GM19240 (cell line): ENCODE data around the gene MOSPD3.
A peak's percentile ranks its signal among the peaks of the same experiment; 100 is the strongest.
"Not testable (repeated sequence)": the region's sequence is repeated elsewhere in the genome, so short reads cannot be mapped to it uniquely, and the experiment has no call there.

ENCODE experiments used
- DNase-seq: peaks from one replicate; pipeline ENCODE4 v3.0.0; 2011; ENCODE audit warnings: low spot score; ENCODE audit not compliant: insufficient read length

The MOSPD3 gene, protein sequence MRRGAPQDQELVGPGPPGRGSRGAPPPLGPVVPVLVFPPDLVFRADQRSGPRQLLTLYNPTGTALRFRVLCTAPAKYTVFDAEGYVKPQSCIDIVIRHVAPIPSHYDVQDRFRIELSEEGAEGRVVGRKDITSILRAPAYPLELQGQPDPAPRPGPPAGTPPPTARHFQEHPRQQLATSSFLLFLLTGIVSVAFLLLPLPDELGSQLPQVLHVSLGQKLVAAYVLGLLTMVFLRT

DNA sequence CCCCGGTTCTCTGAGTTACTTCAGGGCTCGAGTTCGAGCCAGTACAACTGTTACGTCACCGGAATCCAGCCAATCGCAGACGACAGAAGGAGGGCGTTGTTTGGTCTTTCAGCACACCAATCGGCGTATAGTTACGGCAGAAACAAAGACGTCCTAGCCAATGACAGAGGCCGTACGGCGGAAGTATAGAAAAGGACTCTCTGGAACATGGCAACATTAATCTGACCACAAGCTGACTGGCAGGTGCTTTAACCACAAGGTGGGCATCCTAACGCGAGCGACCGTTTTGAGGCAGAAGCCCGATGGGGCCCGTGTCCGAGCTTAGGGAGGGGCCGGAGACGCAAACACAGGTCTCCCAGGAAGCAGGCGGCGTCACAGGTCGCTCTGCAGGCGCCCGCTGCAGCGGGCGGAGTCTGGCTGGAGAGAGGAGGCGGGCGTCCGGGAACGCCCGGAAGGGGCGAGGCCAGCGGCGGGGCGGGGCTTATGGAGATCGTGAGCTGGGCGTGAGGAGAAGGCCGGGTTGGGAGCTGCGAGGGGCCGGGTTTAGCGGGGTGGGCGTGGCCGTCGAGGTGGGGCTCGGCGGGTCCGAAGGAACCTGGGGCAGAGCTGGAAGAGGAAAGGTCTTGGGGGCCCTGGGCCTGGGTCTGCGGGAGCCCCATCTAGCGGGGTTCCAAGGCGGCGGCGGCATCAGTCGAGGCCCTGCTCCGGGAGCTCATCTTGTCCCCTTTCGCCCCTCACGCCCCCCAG lies at the start of gene MOSPD3:
MOSPD3 (plus strand) TSS at position 558 of the 747 bp plus-strand sequence. CDS start 252 bp downstream, outside the sequence.
- DNase-seq = peak; percentile 99

DNA sequence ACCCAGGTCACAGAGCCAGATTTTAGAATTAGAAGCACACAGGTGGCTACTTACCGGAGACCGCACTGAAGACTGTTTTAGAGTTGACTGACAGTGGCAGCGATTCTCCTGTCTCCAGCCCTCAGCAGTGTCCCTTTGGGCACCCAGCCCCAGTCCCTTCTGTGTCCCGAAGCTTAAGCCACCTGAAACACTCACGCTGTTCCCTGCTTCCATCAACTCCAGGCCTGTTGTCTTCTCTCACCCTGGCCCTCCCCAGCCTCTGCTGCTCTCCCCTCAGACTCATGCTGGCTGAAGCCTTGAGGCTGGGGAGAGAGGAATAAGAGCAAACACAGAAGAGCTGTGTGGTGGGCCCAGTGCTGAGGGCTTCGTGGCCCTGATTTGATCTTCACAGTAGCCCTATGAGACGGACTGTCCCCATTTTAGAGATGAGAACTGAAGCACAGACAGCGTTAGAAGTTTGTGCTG lies 49.2 kb upstream of the MOSPD3 start:
- DNase-seq = no peak

DNA sequence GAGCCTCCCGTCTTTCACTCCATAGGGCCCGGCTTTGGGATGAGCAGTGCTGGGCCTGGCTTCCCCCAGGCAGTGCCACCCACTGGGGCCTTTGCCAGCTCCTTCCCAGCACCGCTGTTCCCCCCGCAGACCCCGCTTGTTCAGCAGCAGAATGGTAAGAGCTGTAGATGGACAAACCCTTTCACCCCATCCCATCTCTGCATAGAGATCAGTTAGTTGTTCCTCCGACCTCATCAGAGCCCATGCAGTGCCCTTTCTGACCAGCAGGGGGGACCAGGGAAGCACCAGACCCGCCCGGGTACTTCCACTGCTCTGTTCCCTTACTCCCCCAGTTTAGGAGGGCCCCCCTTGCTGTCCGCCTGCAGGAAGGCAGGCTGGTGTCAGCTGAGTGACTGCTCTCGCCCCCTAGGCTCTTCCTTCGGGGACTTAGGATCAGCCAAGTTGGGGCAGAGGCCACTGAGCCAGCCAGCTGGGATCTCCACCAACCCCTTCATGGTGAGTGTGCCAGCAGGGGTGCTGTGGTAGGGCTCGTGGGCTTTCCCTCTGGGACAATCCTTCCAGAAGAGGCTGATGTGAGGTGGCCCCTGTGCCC lies 48.4 kb upstream of the MOSPD3 start:
- DNase-seq = no peak

DNA sequence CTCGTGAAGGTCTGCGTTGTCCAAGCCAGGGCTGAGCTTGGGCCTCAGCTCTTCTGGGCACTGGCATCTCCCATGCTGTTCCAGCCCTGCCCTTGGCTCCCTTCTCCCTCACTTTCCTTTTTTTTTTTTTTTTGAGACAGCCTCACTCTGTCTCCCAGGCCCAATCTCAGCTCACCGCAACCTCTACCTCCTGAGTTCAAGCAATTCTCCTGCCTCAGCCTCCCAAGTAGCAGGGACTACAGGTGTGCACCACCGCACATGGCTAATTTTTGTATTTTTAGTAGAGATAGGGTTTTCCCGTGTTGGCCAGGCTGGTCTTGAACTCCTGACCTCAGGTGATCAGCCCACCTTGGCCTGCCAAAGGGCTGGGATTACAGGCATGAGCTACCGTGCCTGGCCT lies 47.9 kb upstream of the MOSPD3 start:
- DNase-seq = not testable (repeated sequence)

DNA sequence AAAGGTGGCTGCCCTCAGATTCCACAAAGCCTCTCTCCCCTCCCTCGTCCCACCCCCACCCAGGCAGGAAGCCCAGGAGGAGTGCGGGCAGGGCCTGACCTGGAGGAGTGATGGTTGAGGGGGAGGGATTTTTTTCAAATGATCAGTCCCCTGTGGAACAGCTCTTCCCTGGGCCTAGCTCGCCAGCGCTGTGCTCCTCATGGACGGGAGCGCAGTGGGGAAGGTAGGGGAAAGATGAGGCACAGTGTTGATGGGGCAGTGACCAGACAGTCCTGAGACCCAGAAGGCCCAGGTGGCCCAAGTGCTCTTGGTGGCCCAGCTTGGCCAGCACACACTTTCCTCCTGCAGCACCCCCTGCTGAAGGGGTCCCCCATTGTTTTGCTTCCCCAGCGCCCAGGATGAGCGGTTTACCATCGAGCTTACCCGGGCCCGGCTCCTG lies 47.2 kb upstream of the MOSPD3 start:
- no peak for DNase-seq

DNA sequence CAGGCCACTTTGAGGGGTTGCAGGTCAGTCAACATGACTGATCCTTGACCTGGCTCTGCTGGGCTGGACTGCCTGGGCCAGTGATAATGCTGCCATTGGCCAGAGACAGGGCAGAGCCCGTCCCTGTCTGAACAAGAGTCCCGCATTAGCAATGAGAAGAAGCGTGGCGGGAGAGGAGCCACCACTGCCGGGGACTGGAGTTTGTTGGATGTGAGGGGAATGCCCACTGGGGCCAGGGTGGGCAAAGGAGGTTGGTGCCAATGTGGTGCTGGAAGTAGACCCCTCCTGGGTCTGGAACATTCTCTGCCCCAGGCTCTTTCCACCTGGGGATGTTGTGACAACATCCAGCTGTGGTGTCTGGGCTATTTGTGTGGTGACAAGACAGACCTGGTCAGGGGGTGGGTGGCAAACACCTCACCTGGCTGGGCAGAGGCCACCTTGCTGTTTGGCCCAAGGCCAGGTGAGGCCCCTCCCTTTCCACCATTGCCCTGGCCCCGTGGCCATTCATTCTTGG lies 46.3 kb upstream of the MOSPD3 start:
- DNase-seq = no peak

DNA sequence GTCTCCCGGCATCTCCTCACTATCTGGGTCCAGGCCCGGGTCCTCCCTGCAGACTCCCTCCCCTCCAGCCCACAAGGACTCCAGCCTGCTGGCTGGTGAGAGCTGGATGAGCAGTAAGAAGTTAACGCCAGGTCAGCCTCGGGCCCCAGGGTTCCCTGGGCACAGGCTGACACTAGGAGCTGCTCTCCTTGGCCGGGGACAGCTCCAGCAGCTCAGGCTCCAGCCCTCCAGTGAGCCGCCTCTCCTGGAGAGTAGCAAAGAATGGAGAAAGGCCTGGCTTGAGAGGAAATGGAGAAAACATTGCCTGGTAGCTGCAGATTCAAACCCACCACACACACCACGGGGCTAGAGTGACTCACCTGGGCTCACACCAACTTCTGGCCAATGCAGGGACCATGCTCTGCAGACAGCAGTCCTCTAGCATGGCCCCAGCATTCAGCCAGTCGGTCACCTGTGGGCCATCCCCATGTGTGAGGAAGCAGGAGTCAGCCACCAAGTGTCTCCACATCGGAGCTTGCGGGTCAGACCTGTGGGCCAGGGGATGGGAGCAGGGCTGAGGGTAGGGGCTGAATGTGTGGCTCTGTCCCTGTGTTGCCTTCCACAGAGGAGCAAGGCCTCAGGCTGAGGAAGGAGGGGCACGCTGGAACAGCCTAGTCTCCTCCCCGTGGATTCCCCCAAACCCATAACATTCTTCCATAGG lies 45.2 kb upstream of the MOSPD3 start:
- DNase-seq = no peak

DNA sequence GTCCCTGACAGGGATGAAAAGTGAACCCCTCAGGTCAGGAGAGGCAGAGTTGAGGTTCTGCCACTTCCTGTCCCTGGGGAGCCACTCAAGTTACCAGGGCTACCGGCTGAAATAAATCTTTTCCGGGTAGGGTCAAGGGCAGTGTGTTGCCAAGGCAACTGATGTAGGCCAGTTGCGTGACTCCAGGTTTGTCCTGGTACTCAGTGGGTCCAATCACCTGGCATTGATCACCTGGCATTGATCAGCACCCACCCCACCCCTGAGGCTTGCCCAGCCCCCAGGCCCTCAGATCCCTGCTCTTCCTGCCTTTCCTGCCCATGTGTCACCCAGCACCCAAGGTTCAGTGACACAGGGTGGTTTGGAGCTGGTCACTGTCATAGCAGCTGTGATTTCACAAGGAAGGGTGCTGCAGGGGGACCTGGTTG lies 44.6 kb upstream of the MOSPD3 start:
- no peak for DNase-seq

DNA sequence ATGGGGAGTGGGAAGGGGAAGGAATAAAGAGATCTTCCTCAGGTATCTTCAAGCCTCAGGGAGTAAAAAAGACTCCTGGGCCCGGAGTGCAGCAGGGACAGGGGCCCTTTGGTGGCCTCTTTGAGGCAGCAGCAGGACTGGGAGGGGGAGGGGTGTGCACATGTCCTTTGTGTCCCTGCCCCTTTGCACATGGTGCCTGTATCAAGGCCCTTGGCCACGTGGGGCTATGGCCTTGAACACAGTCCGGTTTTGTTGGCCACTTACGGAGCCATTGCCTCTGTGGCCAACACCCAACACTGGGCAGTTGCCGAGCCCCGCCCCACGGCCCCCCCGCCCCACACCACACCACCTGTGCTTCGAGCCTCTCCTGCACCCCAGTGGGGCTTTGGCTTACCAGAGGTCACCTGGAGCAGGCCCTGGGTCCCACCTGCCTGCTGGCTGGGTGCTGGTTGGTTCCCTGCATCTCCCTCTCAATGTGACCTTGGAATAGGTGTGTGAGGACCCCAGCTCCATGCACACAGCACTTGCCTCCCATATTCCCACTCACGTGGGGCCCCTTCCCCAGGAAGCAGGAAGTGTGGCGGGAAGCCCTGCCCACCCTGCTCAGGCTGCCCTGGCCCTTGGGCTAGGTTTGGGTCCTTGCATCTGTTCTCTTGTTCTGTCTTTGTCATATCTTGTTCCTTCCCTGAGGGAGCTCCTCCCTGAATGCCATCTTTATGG lies 44.0 kb upstream of the MOSPD3 start:
- no peak for DNase-seq

DNA sequence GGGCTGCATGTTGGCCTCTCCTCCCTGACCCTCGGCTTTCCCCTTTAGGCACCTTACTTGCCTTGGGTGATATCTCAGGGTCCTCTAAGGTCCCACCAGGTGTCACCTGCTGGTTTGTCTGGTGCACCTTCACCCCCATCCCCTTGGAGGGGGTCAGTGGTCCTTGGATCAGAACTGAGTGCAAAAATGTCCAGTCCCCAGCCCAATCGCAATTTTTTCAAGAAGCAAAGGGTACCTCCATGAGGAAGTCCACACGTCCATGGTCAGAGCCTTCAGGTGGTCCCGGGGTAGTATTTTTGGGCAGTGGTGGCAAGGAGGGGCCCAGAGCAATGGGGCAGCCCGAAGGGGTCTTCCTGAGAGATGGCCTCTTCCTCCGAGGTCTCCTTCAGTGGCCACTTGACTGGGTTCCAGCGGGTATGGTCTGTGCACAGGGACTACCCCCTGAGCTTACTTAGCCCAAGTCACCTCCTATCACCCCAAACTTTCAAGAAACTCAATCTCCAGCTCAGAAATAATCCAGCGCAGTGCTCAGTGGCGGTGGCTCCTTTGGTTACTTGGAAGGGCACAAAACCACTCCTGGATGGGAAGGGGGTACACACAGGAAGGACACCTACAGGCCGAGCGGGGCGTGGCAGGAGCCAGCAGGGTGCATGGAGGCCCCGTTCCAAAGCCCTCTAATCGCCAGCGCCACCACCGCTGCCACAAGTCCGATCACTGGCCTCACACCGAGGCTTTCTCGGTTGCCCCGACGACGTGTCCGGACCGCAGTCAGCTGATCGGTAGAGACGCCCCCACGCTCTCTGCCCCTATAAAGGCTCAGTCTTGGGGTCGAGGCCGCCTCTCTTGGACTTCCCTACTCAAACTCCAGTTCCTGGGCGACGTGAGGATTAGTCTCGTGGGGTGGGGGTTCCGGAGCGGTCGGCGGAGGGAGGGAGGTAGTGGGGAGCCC lies 43.2 kb upstream of the MOSPD3 start:
- no peak for DNase-seq

DNA sequence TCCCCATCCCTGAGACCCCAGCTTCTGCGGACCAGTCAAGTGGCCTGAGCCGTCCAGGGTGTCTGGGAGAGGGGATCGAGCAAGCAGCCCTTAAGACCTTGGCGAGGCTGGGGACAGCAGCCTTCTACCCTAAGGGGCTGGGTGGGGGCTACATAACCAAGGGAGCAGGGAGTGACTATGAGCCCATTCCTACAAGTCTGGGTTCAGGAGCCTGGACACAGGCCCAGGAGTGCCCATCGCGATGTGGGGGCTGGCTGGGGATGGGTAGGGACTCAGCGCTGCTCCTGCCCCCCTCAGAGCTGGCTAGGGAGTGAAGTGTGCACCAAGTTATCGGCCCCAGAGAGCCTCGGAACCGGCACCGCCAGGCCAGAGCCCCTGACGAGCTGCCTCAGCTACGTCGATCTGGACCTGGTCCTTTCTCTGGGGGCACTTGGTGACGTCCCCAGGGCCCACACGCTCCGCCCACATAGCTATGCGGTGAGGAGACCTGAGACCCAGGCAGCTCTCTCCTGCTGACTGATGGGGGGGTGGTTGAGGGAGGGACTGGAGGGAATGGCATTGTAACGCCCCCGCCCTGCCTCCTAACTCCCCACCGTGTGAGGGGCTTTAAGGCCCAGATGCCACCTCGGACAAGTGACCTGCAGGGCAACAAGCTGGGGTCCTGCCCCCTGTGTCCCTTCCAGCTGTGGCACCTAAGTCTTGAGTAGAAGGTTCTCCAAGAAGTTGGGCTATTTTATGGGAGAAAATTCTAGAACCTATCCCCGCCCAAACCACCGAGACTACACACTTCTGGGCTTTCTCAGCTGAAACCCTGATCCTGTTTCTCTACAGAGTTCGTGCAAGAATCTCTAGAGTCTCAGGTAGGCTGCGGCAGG lies 41.1 kb upstream of the MOSPD3 start:
- no peak for DNase-seq

DNA sequence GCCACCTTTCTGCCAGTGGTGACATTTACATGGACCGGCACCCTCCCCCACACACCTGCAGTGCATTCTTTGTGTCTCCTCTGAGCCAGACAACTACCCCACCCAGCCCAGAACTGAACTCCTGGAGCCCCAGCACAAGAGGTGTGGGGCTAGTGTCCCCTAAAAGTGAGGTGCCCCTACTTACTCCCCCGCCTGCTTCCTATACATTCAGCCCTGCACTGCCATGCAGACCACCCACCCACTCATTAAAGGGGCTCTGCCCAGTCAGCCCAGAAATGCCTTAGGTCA lies 40.6 kb upstream of the MOSPD3 start:
- DNase-seq = no peak

DNA sequence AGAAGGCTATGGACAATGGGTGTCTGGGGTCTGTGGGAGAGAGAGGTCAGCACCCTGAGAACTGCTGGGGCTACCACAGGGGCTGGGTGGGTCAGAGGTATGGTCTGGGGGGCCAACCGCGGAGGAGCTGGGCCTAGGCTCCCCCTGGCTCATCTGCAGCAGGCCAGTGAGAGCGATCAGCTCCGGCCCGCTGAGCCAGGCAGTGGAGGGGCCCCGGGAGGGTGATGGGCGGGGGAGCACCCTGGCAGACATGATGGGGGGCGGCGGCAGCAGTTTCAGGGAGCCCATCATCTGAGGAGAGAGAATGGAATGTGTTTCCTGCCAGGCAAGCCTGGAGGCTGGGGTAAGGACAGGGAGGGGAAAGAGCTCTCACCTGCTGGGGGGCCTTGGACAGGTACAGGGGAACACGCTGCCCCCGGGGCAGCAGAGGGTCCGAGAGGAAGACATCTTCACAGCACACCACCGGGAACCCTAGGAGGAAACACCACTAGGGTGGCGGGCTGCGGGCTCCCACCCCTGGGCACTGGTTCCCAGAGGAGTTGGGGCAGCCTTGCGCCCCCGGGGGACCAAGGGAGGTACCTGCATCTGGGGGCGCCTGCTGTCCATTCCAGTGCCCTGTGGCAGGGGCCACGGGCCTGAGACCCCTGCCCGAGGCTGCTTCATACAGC lies 39.9 kb upstream of the MOSPD3 start:
- DNase-seq = no peak

DNA sequence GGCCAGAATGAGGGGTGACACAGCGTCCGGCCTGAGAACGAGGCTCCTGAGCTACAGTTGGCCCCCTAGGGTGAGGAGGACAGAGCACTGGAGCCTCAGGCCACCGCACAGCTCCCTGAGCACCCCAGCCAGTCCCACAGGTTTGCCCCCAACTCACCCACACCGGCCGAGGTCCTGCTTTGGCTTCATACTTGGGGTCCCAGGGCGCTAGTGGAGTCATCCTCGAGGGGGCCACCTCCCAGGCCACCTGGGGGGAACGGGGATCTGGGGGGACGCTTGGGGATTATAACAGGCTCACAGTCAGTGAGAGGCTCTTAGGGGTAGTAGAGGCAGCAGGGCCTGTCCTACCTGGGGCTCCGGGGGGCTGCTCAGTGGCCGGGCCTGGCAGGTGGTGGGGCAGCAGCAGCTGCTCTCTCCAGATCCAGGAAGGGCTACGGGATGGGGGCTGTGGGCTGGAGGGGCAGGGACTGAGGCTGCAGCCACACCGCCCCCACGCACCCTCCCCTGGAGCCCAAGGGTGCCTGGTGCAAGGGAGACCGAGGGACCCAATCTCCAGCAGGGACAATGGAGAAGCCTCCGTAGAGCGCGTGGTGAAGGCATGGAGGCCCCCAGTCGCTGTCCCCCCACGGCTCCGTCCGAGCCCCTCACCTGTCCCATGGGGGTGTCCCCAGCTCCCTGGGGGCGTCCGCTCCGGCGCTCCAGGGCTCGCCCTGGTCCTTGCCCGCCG lies 39.2 kb upstream of the MOSPD3 start:
- no peak for DNase-seq

DNA sequence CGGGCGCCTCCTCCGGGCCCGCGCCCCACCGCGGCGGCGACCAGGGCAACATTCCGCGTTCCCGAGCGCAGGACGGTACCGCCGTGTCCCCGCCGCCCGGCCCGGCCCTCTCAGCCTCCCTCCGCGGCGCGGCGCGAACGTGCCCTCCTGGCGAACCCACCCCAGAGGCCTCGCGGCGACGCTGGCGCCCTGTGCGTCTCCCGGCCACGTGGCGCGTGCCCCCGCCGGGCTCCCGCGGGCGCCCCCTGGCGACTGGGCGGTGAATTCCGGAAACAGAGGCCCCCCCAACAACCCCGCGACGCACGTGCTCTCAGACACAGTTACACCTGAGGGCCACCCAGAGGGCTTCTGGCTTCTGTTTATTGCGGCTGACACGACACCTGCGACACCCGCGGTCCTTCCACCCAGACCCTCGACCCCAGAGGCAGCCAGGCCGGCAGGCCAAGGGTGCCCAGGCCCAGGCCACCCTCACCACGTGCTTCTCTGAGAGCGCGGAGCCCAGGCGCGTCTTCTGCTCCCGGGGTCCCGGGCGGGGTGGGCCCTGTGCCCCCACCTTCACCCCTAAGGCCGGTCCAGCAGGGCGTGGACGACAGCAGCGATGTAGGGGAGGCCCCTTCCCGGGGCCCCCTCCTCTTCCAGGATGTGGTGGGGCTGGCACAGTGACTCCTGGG lies 38.5 kb upstream of the MOSPD3 start, which contains the start of gene SAP25:
SAP25 (minus strand) TSS at position 210 of the 671 bp plus-strand sequence; CDS start at position 52, 158 bp downstream.
- no peak for DNase-seq

DNA sequence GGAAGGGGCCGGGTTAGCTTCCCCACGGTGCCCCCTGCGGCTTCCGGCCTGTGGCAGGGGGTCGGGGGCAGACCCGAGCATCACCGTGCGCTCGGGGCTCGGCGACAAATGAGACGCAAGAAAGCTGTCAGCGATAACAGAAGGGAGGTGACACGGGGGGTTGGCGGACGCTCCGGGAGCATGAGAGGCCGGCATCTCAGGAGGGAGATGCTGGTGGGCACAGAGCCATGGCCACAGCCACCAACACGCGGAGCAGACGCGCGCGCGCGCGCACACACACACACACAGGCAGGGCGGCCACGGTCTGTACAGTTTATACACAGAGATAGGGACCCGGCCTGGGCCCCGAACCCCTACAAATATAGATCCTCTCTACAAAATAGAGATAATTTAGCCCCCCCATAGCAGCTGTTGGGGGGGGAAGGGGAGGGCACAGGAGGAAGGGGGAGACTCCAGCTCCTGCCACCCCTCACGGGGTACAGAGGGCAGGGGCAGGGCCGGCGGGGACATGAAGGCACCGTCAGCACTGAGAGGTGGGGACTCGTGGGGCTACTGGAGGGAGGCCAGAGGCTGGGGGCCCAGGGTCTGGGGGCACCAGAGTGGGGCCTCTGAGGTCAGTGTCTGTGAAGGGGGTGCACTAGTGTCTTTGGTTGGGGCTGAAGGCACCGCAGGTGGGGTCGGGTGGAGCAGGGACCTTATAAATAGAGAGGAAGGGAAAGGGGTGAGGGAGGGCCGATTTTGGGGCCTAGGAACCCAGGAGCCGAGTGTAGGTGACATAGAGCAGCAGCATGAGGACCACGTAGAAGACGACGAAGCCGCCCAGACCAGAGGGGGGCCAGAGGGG lies 37.8 kb upstream of the MOSPD3 start:
- DNase-seq = no peak
